OCI-M2 (cell line): ENCODE data around the gene RPS17.
"Not testable (repeated sequence)": the region's sequence is repeated elsewhere in the genome, so short reads cannot be mapped to it uniquely, and the experiment has no call there.

Experiments
- DNase-seq: peaks from one replicate; lab custom pipeline; 2025; ENCODE audit not compliant: unreplicated experiment; lab: John Stamatoyannopoulos, UW

RPS17 gene

GRCh38 chr15:82513587-82513986, 26.7 kb downstream of the RPS17 start:
- not testable (repeated sequence) for DNase-seq

GRCh38 chr15:82507693-82508092, 32.6 kb downstream of the RPS17 start:
- DNase-seq: not testable (repeated sequence)

- not testable (repeated sequence) for DNase-seq
Observed at GRCh38 chr15:82507087-82507486, 33.2 kb downstream of the RPS17 start.

GRCh38 chr15:82505842-82506241, 34.4 kb downstream of the RPS17 start:
- DNase-seq: not testable (repeated sequence)

- not testable (repeated sequence) for DNase-seq
Observed at GRCh38 chr15:82504074-82504473, 36.2 kb downstream of the RPS17 start.

- not testable (repeated sequence) for DNase-seq
Observed at GRCh38 chr15:82502700-82503339, 37.4 kb downstream of the RPS17 start.

- not testable (repeated sequence) for DNase-seq
Observed at GRCh38 chr15:82500772-82501171, 39.5 kb downstream of the RPS17 start.

- DNase-seq: not testable (repeated sequence)
Observed at GRCh38 chr15:82497978-82498377, 42.3 kb downstream of the RPS17 start.

GRCh38 chr15:82488250-82488649, 52.0 kb downstream of the RPS17 start:
- DNase-seq: not testable (repeated sequence)

- not testable (repeated sequence) for DNase-seq
Observed at GRCh38 chr15:82487045-82487444, 53.2 kb downstream of the RPS17 start.
